ENCODE data around the gene MRPS34.

- TF ChIP-seq CTCF (IDR thresholded peaks at IDR 0.05), result no peak
- no peak for TF ChIP-seq POLR2A (IDR thresholded peaks at IDR 0.05)
- no peak for TF ChIP-seq POLR2AphosphoS5 (IDR thresholded peaks at IDR 0.05)
Measured at GRCh38 chr16:1818204-1818872, 45.4 kb upstream of the MRPS34 start.
